Mucosa of descending colon (tissue), 3 donors: ENCODE measurements around the gene MAP3K9. TPM values are rescaled to one million over a fixed set of nuclear protein-coding genes. Genes with fewer than 3 reads are reported as not detected.

ENCODE experiments used
- ATAC-seq: fragments of 200-7000 bp; cut with Tn5 transposase; one replicate; pipeline ENCODE4 v1.9.1; 2020; ENCODE audit warnings: mild to moderate bottlenecking, moderate library complexity
- DNase-seq, 3 donors: peaks; one replicate each; pipeline ENCODE4 v3.0.0-alpha.2; 2020
- H3K36me3 ChIP-seq: fragments of 200-600 bp; one replicate; pipeline ENCODE4 v1.8.0; 2021; ENCODE audit warnings: low read depth, mild to moderate bottlenecking
- H3K4me1 ChIP-seq: fragments of 200-600 bp; one replicate; pipeline ENCODE4 v1.8.0; 2021; ENCODE audit warnings: low read depth, mild to moderate bottlenecking
- H3K4me3 ChIP-seq: fragments of 200-600 bp; one replicate; pipeline ENCODE4 v1.8.0; 2021; ENCODE audit warnings: mild to moderate bottlenecking
- H3K9me3 ChIP-seq: fragments of 200-600 bp; one replicate; pipeline ENCODE4 v1.8.0; 2021; ENCODE audit warnings: mild to moderate bottlenecking
- intact Hi-C, 2 donors: fragments of 100-400 bp; cut with DNase I in 1 of 2; cut with micrococcal nuclease in 1 of 2; formaldehyde crosslinking; loops; one replicate each; pipeline versions ENCODE4 v1.11.0 to v1.11.1; 2022; cut with DNase I, micrococcal nuclease
- total RNA-seq, 3 donors: library from RNA; stranded (reverse); fragmentation: NEBNext Ultra II Directional in 2 of 3; extraction: Animal tissue kit (Norgen Biotek cat#: 25700) in 2 of 3; gene quantifications; one replicate each; pipeline versions ENCODE4 v1.2.1 to v1.2.4, GENCODE V29; 2021 to 2023
- TF ChIP-seq, protein P1 (sequence below): fragments of 200-600 bp; IDR thresholded peaks from one replicate; pipeline ENCODE4 v1.8.0; 2022; ENCODE audit warnings: antibody characterized with exemption, mild to moderate bottlenecking
- donor health status: DM: no; HTN: no; CAD: no; lungs with moderate emphysema.
- donor health status: DM: no; HTN: no; CAD: no.
- donor health status: DM: no; HTN: yes; CAD: no.

Gene MAP3K9
- total RNA-seq, 3 donors from 2014 or later = 5.7 to 9.3 (median 8.8) TPM

DNA sequence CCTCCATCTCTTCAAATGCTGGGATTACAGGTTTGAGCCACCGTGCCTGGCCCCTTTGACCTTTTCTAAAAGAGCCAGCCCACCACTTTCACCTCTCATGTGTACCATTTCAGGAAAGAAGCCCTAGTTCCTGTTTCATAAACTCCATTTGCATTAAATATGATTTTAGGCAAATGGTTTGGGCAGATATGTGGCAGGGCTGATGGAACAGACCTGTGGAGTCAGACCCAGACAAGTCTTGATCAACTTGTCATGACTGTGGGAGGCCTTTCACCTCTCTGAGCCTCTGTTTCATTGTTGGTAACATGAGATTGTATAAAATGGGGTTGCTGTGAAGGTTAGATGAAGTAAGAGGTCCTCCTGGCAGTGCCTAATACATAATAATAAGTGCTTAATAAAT is 5.2 kb upstream of the MAP3K9 start:
- Histone ChIP-seq H3K4me1 (no peaks in the 10 kb centered on the region), H3K9me3 (no peaks in the 10 kb centered on the region), H3K36me3 (no peaks in the 10 kb centered on the region), H3K4me3 (no peak overlapping the region)
- intact Hi-C loops = no loop called here
- TF ChIP-seq, protein P1, sequence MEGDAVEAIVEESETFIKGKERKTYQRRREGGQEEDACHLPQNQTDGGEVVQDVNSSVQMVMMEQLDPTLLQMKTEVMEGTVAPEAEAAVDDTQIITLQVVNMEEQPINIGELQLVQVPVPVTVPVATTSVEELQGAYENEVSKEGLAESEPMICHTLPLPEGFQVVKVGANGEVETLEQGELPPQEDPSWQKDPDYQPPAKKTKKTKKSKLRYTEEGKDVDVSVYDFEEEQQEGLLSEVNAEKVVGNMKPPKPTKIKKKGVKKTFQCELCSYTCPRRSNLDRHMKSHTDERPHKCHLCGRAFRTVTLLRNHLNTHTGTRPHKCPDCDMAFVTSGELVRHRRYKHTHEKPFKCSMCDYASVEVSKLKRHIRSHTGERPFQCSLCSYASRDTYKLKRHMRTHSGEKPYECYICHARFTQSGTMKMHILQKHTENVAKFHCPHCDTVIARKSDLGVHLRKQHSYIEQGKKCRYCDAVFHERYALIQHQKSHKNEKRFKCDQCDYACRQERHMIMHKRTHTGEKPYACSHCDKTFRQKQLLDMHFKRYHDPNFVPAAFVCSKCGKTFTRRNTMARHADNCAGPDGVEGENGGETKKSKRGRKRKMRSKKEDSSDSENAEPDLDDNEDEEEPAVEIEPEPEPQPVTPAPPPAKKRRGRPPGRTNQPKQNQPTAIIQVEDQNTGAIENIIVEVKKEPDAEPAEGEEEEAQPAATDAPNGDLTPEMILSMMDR = no peak
- ATAC-seq (no peak), DNase-seq (no peak)

DNA sequence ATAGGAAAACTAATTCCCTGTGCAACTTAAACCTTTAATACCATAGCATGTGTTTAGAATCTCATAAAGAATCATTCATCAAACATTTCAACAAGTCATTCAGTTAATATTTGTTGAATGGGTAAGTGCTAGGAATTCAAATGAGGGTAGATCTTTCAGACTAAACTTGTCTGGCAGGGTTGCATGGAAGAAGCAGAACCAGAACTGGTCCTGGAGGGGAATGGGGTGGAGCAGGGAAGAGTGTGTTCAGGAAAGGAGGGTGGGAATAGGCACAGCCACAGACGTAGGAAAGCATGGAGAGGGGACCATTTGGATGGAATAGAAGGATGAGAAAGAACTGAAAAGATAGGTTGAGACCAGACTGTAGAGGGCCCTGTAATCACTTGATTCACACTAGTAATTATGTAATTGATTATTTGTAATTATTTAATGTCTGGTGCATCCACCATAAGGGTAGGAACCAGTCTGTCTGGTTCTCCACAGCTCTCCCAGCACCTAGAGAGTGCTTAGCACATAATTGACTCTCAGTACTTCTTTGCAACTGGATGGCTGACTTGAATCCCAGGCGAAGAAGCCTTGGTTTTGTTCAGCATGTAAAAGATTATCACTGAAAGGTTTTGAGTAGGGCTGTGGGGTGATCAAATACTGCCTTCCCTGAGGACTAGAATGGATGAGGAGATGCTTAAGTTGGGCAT is 3.0 kb upstream of the MAP3K9 start:
- H3K9me3 ChIP-seq = no peaks in the 10 kb centered on the region
- intact Hi-C loops = no loop called here
- H3K36me3 ChIP-seq = no peaks in the 10 kb centered on the region
- no peak for DNase-seq
- H3K4me1 ChIP-seq = no peaks in the 10 kb centered on the region
- no peak for ATAC-seq
- no peak overlapping the region for H3K4me3 ChIP-seq
- TF ChIP-seq, protein P1 = no peak

- TF ChIP-seq, protein P1 = no peak
- intact Hi-C loops = no loop called here
- Histone ChIP-seq H3K9me3 (no peaks in the 10 kb centered on the region), H3K4me1 (no peaks in the 10 kb centered on the region), H3K36me3 (no peaks in the 10 kb centered on the region), H3K4me3 (no peak overlapping the region)
- DNase-seq (no peak), ATAC-seq (no peak)
These were observed 2.3 kb upstream of the MAP3K9 start for GRCh38 chr14:70811578-70811977.

DNA sequence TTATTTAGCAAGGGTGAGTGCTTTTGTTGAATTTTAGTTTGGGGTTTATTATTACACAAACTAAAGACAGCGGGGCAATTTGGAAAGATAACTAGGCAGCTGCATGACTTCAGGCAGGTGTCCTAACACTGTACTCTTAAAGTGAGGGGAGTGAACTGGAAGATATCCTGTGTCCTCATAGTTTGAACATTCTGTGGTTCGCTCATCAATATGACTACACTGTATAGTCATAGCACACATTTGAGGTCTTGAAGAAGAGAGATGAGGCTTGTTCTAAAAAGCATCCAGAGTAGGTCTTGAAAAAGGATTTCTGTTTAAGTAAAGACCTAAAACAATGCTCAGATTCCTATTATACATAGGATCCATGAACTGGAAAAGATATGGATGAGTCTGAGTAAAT is 1.7 kb upstream of the MAP3K9 start:
- Histone ChIP-seq H3K36me3 (no peaks in the 10 kb centered on the region), H3K4me3 (no peak overlapping the region), H3K9me3 (no peaks in the 10 kb centered on the region), H3K4me1 (no peaks in the 10 kb centered on the region)
- DNase-seq (no peak), ATAC-seq (no peak)
- intact Hi-C loops = no loop called here
- TF ChIP-seq, protein P1 = no peak

- ATAC-seq (no peak), DNase-seq (no peak)
- TF ChIP-seq, protein P1 = no peak
- H3K9me3 ChIP-seq = no peaks in the 10 kb centered on the region
- H3K4me1 ChIP-seq = no peaks in the 10 kb centered on the region
- no peak overlapping the region for H3K4me3 ChIP-seq
- intact Hi-C loops = no loop called here
- no peaks in the 10 kb centered on the region for H3K36me3 ChIP-seq
These were observed 1.3 kb upstream of the MAP3K9 start for GRCh38 chr14:70810621-70811020.
